Activated CD4-positive, CD25-positive, alpha-beta regulatory T cell treated with anti-CD3 and anti-CD28 coated beads, Interleukin-2, amount 50 U/mL, for 16 hours (primary cell): ENCODE data around the gene CDK5R2.
"Not testable (repeated sequence)": the region's sequence is repeated elsewhere in the genome, so short reads cannot be mapped to it uniquely, and the experiment has no call there.

Source experiments
- DNase-seq: peaks from one replicate; pipeline ENCODE4 v3.0.0-alpha.2; 2020; ENCODE audit warnings: low read depth, low spot score

The CDK5R2 gene

DNA sequence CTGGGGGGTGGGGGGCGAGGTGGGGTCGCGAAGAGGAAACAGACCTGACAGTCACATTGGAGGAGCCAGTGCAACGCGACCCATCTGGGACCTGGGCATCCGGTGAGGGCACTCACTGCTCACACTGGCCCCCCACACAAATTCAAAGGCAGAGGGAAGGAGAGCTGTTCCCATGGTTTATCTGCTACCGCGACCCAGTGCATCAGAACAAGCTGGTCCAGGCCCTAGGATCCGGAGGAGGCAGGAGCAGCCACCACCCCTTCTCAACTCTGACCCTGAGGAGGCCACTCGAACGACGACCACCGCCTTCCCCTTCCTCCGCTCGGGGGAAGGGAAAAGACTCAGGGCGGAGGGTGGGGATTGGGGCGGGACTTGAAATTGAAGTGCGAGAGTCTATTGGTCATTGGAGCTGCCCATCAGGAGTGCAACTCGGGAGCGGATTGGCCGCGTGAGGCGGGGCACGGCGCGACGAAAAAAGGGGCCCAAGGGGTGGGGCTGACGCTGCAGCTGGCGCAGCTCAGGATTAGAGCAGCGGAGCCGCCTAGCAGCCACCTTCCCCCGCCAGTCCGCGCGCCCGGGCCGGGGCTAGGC is at the start of gene CDK5R2:
Gene CDK5R2 (plus strand): TSS at position 526 of the 591 bp plus-strand sequence. CDS start 155 bp downstream, outside the sequence.
- DNase-seq = peak; percentile 19

DNA sequence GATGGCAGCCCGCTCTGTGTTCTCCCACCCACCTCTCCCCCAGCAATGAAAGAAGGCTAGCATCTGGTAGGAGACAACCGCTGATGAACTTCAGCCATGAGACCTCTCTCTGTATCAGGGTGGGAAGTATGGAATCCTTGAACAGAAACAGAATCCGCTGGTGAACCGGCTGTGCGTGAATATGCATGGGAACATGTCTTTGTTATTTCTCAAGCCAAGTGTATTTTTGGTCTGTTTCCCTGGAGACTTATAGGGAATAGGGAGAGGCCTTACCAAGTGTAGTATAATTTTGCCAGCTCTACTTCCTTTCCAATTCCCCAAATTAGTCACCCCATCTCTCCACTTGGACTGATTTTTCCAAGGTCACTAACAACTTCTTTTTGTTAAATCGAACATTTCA is 48.7 kb upstream of the CDK5R2 start:
- no peak for DNase-seq

DNA sequence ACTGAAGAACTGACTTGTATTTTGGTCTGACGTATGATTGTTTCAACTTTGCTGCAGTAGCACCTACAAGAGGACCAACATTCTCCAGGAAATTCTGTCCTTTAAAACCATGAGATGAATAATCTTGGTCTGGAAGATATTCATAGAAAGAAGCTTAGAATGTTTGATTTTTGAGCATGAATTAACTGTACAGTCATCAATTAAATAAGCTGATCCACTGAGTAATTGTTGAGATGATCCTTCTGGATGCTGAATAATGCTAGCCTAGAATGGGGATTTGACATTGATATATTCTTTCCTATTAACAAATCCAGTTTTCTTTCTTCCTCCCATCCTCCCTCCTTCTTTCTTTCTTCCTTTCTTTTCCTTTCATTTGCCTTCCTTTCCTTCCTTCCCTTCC is 39.0 kb upstream of the CDK5R2 start:
- DNase-seq = no peak

DNA sequence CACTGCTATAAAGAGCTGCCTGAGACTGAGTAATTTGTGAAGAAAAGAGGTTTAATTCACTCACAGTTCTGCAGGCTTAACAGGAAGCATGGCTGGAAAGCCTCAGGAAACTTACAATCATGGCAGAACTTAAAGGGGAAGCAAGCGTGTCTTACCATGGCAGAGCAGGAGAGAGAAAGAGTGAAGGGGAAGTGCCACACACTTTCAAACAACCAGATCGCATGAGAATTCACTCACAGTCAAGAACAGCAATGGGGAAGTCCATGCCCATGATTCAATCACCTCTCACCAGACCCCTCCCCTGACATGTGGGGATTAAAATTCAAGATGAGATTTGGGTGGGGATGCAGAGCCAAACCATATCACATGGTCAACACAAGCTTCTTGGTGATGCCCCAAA is 34.7 kb upstream of the CDK5R2 start:
- DNase-seq = no peak

DNA sequence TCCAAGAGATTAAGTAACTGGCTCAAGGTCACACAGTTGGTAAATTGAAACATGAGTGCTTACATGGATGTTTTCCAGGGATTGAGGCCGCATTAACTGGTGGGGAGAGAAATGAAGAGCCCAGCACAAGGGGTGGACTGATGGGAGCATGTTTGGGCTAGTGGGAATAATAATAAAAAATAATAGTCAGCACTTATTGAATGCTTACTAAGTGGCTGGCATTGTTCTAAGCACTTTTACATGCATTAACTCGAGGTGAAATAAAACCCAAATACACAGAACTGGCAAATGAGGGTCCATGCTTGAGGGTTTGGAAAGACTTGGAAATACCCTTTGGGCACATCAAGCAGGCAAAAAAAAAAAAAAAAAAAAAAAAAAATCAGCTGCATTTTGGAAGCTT is 34.0 kb upstream of the CDK5R2 start:
- DNase-seq = no peak

DNA sequence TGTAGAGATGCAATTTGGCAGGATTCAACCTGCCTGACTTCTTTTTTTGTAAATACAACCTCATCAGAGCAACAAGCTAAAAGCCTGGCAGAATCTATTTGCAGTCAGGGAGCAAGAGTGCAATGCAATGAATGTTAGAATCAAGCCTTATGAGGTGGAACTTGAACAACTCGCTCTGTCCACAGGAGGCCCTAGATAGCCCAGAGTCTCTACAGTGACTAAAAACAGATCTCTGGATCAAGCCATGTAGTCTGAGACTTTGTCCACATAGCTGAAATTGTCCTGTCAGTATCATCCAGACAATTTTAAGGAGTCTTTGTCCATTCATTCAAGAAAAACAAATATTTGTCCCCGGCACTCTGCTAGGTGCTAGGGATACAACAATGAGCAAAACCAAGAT is 32.0 kb upstream of the CDK5R2 start:
- DNase-seq = no peak

DNA sequence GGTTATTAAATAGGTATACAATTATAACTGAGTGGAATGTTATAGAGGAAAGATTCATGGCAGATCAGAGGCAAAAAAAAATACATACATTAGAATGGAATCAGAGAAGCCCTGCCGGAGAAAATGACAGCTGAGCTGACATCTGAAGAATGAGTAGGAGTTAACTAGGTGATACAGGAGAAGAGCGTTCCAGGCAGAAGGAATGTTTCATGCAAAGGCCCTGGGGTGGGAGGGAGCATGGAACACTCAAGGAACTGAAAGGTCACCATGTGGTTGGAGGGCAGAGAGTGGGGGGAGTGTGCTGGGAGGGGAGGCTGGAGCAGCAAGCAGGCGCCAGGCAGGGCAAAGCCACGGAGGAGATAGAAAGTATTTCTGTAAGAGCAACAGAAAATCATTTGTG is 31.6 kb upstream of the CDK5R2 start:
- no peak for DNase-seq

DNA sequence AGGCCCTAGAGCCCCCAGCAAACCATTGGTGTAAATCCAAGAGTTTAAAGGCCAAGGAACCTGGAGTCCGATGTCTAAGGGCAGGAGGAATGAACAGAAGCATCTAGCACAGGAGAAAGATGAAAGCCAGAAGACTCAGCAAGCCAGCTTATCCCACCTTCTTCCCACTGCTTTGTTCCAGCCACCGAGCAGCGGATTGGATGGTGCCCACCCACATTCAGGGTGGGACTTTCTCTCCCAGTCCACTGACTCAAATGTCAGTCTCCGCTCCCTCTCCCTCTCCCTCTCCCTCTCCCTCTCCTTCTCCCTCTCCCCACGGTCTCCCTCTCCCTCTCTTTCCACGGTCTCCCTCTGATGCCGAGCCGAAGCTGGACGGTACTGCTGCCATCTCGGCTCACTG is 29.0 kb upstream of the CDK5R2 start:
- DNase-seq = not testable (repeated sequence)

DNA sequence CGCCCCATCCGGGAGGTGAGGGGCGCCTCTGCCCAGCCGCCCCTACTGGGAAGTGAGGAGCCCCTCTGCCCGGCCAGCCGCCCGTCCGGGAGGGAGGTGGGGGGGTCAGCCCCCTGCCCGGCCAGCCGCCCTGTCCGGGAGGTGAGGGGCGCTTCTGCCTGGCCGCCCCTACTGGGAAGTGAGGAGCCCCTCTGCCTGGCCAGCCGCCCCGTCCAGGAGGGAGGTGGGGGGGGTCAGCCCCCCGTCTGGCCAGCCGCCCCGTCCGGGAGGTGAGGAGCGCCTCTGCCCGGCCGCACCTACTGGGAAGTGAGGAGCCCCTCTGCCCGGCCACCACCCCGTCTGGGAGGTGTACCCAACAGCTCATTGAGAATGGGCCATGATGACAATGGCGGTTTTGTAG is 27.7 kb upstream of the CDK5R2 start:
- not testable (repeated sequence) for DNase-seq

DNA sequence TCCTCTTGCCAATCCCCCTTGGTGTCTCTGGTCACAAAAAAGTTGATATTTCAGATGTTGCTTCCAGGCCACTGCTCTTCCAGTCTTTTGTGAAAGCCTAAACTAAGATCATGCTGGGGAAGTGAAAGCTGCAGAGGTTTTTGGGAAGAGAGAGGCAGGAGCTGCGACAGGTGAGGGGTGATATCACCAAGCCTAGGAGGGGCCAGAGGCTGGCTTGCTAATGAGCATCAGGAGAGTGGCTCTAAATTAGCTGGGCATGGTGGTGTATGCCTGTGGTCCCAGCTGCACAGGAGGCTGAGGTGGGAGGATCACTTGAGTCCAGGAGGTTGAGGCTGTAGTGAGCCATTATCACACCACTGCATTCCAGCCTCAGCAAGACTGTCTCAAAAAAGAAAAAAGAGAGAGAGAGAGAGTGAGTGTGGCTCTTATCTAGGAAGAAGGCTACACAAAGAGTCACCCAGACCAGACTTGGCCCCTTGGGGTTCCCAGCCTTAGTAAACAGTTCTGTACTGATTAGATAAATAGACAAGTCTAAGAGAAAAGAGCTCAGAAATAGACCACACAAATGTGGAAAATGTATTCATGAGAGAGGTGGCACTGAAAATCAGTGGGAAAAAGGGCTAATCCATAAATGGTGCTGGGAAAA is 14.6 kb upstream of the CDK5R2 start:
- no peak for DNase-seq

DNA sequence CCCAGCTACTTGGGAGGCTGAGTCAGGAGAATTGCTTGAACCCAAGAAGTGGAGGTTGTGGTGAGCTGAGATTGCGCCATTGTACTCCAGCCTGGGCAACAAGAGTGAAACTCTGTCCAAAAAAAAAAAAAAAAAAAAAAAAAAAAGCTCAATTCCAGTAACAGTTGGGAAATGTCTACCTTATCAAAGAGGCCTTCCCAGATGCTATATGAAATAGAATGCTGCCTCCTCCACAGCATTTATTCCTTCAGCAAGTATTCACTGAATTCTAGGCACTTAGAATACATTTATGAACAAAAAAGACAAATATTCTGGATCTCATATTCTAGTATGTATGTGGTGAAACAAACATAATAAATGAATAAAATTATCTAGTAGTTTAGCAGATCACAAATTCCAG is 12.8 kb upstream of the CDK5R2 start:
- no peak for DNase-seq

DNA sequence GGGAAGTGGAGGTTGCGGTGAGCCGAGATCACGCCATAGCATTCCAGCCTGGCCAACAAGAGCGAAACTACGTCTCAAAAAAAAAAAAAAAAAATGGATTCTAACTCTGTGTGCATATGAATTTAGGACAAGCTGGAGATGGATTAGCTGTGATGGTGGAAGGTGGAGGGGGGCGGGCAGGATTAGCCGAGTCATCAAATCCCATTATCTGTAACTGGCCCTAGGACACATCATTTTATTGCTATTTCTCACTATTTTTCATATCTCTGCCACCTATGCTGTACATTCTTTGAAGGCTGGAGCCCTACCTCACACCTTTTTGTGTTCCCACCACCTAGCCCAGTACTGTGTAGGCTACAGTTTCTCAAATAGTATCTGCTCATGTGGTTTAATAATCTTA is 7.3 kb upstream of the CDK5R2 start:
- DNase-seq = no peak

DNA sequence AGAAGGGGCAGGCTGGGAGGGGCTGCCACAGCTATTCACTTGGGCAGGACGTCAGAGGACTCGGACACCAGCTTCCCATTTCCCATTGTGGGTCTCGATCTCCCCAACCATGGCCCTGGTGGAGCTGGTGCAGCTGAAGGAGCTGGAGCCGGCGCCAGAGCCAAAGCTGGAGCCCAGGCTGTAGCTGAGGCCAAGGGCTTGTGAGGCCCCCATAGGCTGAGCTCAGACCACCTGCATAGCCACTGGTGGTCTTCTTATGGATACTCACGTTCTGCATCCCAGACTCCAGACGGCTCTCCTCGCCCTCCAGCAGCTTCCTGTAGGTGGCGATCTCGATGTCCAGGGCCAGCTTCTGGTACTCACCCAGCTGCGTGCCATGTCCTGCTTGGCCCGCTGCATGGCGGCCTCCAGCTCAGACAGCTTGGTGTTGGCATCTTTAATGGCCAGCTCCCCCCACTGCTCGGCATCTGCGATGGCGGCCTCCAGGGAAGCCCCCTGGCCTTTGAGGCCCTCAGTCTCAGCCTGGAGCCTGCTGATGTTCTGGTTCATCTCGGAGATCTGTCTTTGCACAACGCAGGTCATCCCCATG is 6.0 kb upstream of the CDK5R2 start:
- DNase-seq = no peak

DNA sequence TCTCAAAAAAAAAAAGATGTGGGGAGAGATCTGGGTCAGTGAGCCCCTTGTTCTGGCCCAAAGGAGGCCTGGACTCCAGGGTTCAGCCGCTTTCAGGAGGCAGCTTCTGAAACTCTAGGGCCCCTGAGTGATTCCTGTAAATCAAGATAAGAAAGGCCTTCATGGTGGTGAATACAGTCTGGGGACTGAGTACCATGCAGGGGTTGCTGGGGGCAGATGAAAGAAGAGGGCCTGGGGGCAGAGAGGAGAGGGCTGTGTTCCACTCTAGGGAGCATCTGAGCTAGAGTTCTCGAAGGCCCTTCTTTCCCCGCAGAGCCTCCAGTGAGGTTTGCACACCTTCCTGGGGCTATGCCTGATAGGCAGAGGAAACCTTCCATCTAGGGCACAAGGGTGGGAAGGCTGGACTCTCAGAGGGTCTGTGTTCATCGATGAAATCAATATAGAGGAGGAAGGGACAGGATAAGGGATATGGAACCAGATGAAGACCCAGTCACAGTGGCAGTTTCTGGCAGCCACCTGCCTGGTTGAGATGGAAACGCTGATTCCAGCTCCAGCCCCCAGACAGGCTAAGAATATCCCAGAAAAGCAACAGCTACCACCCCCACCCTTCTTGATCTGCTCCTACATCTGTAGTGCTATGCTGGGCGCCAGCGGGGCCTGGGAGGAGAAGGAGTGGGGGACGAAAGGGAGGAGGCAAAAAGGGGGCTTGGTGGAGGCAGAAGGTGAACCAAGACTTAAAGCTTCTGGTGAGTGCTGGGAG is 4.7 kb upstream of the CDK5R2 start:
- DNase-seq = no peak

DNA sequence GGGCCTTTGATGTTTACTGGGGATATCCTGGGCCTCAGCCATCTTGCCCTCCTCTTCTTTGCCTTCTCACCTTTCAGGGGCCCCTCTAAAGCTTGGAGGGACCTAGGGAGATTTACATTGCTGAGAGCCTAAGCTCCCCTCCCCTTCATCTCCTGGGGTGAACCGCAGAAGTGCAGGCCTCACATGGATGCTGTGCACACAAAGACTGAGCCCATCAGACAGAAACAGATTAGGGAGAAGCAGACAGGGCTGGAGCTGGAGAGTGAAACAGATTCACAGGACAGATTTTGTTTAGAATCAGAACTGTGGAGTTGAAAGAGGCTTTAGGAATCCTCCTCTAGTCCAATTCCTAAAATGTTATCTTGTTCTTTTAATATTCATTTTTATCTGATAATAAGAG is 3.4 kb upstream of the CDK5R2 start:
- DNase-seq = no peak

DNA sequence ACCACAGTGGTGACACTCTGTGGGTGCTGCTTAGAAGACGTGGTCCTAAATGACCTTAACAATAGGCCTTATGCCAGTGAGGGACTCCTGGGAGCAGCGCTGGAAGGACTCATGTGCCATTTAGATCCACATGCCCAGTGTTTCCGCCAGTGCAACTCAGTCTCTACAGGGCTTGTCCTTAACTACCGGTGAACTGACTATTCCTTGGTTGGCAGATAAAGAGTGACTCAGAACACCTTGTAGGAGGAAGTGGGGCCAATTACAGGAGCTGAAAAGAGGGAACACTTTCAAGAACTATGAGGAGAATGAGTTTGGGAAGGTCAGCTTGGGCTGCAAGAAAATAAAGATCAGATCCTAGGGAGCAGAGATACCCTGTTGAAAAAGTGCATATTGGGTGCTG is 1.8 kb upstream of the CDK5R2 start:
- no peak for DNase-seq

DNA sequence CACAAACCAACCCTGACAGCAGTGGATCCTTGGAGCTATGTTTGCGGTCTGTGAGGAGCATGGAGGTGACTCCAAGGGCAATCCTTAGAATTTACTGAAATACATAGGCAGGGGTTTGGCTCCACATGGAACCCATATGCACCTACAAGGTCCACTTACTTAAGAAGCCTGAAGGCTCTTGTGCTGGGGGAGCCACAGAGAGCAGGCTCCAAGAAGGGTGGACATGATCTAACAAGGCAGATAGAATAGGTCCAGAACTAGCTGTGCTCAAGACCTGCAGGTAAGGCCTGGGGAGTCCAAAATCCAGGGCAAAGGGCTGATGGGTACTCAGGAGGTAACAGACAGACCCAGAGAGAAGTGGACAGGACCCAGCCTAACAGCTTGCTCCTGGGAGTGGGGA is 1.2 kb upstream of the CDK5R2 start:
- no peak for DNase-seq

DNA sequence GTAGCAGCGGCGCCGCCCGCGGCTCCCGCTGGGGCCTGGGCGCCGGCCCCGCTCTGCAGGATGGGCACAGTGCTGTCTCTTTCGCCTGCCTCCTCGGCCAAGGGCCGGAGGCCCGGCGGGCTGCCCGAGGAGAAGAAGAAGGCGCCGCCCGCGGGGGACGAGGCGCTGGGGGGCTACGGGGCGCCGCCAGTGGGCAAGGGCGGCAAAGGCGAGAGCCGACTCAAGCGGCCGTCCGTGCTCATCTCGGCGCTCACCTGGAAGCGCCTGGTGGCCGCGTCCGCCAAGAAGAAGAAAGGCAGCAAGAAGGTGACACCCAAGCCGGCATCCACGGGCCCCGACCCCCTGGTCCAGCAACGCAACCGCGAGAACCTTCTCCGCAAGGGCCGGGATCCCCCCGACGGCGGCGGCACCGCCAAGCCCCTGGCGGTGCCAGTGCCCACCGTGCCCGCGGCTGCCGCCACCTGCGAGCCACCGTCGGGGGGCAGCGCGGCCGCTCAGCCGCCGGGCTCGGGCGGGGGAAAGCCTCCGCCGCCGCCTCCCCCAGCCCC is 369 bp downstream of the CDK5R2 start:
- DNase-seq = no peak

DNA sequence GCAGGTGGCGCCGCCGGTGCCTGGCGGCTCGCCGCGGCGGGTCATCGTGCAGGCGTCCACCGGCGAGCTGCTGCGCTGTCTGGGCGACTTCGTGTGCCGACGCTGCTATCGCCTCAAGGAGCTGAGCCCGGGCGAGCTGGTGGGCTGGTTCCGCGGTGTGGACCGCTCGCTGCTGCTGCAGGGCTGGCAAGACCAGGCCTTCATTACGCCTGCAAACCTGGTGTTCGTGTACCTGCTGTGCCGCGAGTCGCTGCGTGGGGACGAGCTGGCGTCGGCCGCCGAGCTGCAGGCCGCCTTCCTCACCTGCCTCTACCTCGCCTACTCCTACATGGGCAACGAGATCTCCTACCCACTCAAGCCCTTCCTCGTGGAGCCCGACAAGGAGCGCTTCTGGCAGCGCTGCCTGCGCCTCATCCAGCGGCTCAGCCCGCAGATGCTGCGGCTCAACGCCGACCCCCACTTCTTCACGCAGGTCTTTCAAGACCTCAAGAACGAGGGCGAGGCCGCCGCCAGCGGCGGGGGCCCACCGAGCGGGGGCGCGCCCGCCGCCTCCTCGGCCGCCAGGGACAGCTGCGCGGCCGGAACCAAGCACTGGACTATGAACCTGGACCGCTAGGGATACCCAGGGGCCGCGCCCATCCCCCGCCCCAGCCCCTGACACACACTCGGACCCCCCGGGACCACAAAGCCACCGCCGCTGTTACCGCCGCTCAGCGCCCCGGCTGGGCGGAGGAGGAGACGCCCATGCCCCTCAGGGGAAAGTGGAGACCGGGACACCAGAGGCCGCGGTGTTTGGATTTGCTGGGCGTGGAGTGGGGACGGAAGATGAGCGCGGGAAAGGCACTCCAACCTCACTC is 1.1 kb downstream of the CDK5R2 start:
- DNase-seq = no peak

DNA sequence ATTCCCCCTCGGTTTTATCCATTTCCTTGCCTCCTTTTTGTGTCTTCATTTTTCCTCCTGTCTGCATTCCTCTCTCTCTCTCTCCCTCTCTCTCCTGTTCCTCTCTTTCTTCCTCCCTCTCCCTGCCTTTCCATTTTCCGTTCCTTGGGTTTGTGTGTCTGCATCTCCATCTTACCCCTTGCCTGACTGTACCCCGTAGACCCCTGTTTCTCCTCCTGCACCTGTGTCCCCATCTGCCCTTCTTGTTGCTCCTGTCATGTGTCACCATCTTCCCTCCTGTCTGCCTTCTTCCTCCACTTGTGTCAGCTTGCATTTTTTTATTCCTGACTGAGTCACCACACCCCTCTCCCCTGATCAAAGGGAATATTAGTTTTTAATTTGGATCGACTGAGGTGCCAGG is 1.8 kb downstream of the CDK5R2 start:
- DNase-seq = no peak
